ENCODE data around the gene TRPC4AP. TPM values are rescaled to one million over a fixed set of nuclear protein-coding genes. Genes with fewer than 3 reads are reported as not detected.

Gene TRPC4AP
- total and polyA plus RNA-seq, 2 of the 8 experiments (the other 6 are each of a cell fraction or from before 2014, with no cell fraction given) = 73.1 to 74.8 TPM

GRCh38 chr20:34983089-34983820 lies 109.4 kb downstream of the TRPC4AP start:
- no peak for DNase-seq (ENCODE audit: low read depth in 1 of 2, low spot score in 2 of 2)
- H3K4me1 ChIP-seq (replicated peaks in 1 of 4; ENCODE audit: control insufficient read depth in 3 of 4, insufficient read depth in 4 of 4, low read length in 3 of 4) = peaks cover 0 to 43% (median 27%) of the 10 kb centered on the region in 4 experiments; a peak in 6 of 7 replicates
- H2BK15ac ChIP-seq (ENCODE audit: low read length) = no peak overlapping the region
- no peaks in the 10 kb centered on the region for H3K79me2 ChIP-seq (ENCODE audit: control insufficient read depth in 1 of 2, insufficient read depth in 2 of 2, low read length in 2 of 2)
- H4K8ac ChIP-seq (ENCODE audit: extremely low read depth, insufficient read depth, low read length) = no peak overlapping the region
- POLR2A ChIA-PET (ENCODE audit: partially characterized antibody) = interaction anchor here (0.9 to 1.8 kb wide), 5 partner anchors 13 to 280 kb away, joined by 3 to 7 read pairs (median 3); partner anchors contain the start of genes ACSS2 and GGT7
- no peak overlapping the region for H3K23ac ChIP-seq (ENCODE audit: insufficient read length)
- no peak overlapping the region for H3K56ac ChIP-seq (replicated peaks; ENCODE audit: insufficient read length, low read depth, low read length)
- peaks cover 0 to 3% of the 10 kb centered on the region in 2 experiments for H4K20me1 ChIP-seq (replicated peaks in 1 of 2; ENCODE audit: control insufficient read depth in 1 of 2, insufficient read depth in 2 of 2, low read length in 2 of 2)
- H2BK20ac ChIP-seq (ENCODE audit: low read length) = no peak overlapping the region
- H3K4ac ChIP-seq (replicated peaks; ENCODE audit: insufficient read length, low read depth, low read length) = peak overlapping the region; percentile 17
- peaks cover 0 to 16% (median 8%) of the 10 kb centered on the region in 4 experiments; a peak in 3 of 7 replicates for H3K27me3 ChIP-seq (replicated peaks in 1 of 4; ENCODE audit: control insufficient read depth in 3 of 4, extremely low read depth in 1 of 4, insufficient read depth in 3 of 4, low read length in 3 of 4)
- peaks cover 4% of the 10 kb centered on the region; the same call in 1 of the 2 replicates for H3K23me2 ChIP-seq (ENCODE audit: low read depth, low read length)
- peak overlapping the region; percentile 95 for H2BK12ac ChIP-seq (ENCODE audit: low read depth, low read length)
- H2AFZ ChIP-seq (ENCODE audit: low read length) = no peak overlapping the region
- no peak for FAIRE-seq
- H3K14ac ChIP-seq (ENCODE audit: insufficient read length) = no peak overlapping the region
- peak overlapping the region; percentile 54 to 64 for H3K4me2 ChIP-seq (ENCODE audit: insufficient read depth in 1 of 2, low read depth in 2 of 2, low read length in 2 of 2)
- H3K4me3 ChIP-seq (ENCODE audit: extremely low read depth in 1 of 4, insufficient read depth in 2 of 4, low read depth in 3 of 4, low read length in 4 of 4) = peak overlapping the region in 1 of 4 experiments; percentile 29; a peak in 2 of 8 replicates
- no peak for TF ChIP-seq BRCA1 (IDR thresholded peaks at IDR 0.05; ENCODE audit: low read depth, low read length)
- peak; percentile 10 for TF ChIP-seq KDM4A (IDR thresholded peaks at IDR 0.05; ENCODE audit: low read depth, low read length, severe bottlenecking)
- no peaks in the 10 kb centered on the region for H3K9me3 ChIP-seq (ENCODE audit: insufficient read depth in 2 of 2, low read depth in 1 of 2, low read length in 1 of 2)
- no peak overlapping the region for H3K27ac ChIP-seq (ENCODE audit: low read depth, low read length)
- no peak overlapping the region for H4K5ac ChIP-seq (ENCODE audit: insufficient read length, low read depth, low read length)
- WGBS, 2 experiments (ENCODE audit: extremely low coverage in 1 of 2, insufficient coverage in 1 of 2, insufficient read length in 1 of 2, insufficient replicate concordance in 2 of 2, low coverage in 1 of 2, low lambda C conversion rate in 2 of 2, missing lambda C conversion rate in 1 of 2) = 44% methylated on average over 4 of the region's 5 CpGs; no CpG with 5 or more reads in 1 of the 2 experiments
- CTCF ChIA-PET (ENCODE audit: partially characterized antibody) = interaction anchor here (0.5 to 3.5 kb wide), 6 partner anchors 15 to 109 kb away, joined by 3 to 16 read pairs (median 4); no protein-coding TSS in a partner anchor
- no peaks in the 10 kb centered on the region for H3K79me1 ChIP-seq (ENCODE audit: low read depth, low read length)
- no peak overlapping the region for H3K9ac ChIP-seq (replicated peaks in 1 of 4; ENCODE audit: extremely low read depth in 1 of 4, low read depth in 3 of 4, low read length in 3 of 4)
- H4K91ac ChIP-seq (replicated peaks; ENCODE audit: insufficient read length, low read length) = peak overlapping the region; percentile 76
- no peak overlapping the region for H2AK5ac ChIP-seq (ENCODE audit: low read depth, low read length)
- no peaks in the 10 kb centered on the region for H3K36me3 ChIP-seq (ENCODE audit: control insufficient read depth in 2 of 4, insufficient read depth in 4 of 4, low read length in 3 of 4)
- H3K18ac ChIP-seq (ENCODE audit: extremely low read depth, low read length) = peak overlapping the region; percentile 12; the same call in 1 of the 2 replicates
- H2BK5ac ChIP-seq (ENCODE audit: low read depth, low read length) = peak overlapping the region; percentile 66; the same call in 1 of the 2 replicates
- H2BK120ac ChIP-seq (replicated peaks; ENCODE audit: low read depth, low read length) = peak overlapping the region; percentile 26

Data from H1 (cell line).